Measurements from ENCODE around the gene RBM38.

DNA sequence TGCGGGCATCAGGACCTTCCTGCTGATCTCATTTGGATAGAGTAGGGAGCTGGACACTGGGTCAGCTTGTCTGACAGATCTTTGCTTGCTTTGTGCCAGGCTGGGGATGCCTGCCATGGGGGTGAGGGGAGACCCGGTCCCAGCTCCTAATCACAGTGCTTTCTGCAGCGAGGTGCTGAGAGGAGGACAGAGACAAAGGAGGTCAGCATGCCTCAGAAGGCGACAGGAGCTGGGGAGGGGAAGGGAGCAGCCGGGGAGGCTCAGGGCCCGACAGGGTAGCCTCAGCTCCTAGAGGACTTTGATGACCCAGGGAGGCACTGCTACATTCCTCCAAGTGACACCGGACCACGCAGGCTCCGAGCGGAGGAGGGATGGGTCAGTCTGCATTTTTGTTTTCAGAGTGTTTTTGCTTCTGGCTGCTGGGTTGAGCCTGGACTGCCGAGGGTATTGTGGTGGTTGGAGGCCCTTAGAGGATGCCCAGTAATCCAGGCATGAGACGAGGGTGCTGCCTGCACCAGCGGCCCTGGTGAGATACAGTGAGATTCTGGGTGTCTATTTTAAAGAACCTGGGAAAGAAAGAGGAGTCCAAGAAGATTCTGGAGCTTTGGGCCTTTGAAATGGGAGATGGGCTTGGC lies 7.8 kb downstream of the RBM38 start:
- no peak for TF ChIP-seq CTCF (IDR thresholded peaks at IDR 0.05)
- no peak for TF ChIP-seq POLR2AphosphoS5 (IDR thresholded peaks at IDR 0.05; ENCODE audit: insufficient read depth in 1 of 2, low read depth in 1 of 2)
- no peak for TF ChIP-seq POLR2A (IDR thresholded peaks at IDR 0.05)

All from vagina (tissue), 2 donors.